OCI-LY7 (cell line): ENCODE data around the gene TNN.

Experiments used
- CTCF ChIP-seq: fragments of 200-600 bp; sonication (generic); conservative IDR thresholded peaks from 2 replicates; pipeline ENCODE4 v1.5.1; 2014; ENCODE audit warnings: mild to moderate bottlenecking, antibody characterized with exemption, low read length, moderate library complexity, mixed read lengths
- EZH2phosphoT487 ChIP-seq: fragments of 200-600 bp; sonication (generic); IDR thresholded peaks from 2 replicates; pipeline ENCODE4 v1.6.1; 2018; ENCODE audit warnings: low read depth, borderline replicate concordance, mild to moderate bottlenecking, mixed run types, antibody characterized with exemption, low read length, moderate library complexity, mixed read lengths

- TF ChIP-seq CTCF (no peak), EZH2phosphoT487 (no peak)
These were observed 89.6 kb downstream of the TNN start for GRCh38 chr1:175157200-175157599.
